GM03348 (cell line): ENCODE results near the gene UBLCP1.
"Not testable (repeated sequence)": the region's sequence is repeated elsewhere in the genome, so short reads cannot be mapped to it uniquely, and the experiment has no call there.

ENCODE experiments used
- DNase-seq: peaks from one replicate; pipeline ENCODE4 v3.0.0; 2012; ENCODE audit warnings: low spot score

UBLCP1 gene

GRCh38 chr5:159249158-159249557 lies 13.9 kb upstream of the UBLCP1 start:
- DNase-seq, result no peak

GRCh38 chr5:159252195-159252594 lies 10.9 kb upstream of the UBLCP1 start:
- DNase-seq, result no peak

GRCh38 chr5:159257007-159257406 lies 6.1 kb upstream of the UBLCP1 start:
- DNase-seq, result no peak

GRCh38 chr5:159257629-159258283 lies 5.3 kb upstream of the UBLCP1 start:
- DNase-seq, result no peak

GRCh38 chr5:159258361-159258760 lies 4.7 kb upstream of the UBLCP1 start:
- DNase-seq, result no peak

GRCh38 chr5:159260212-159260611 lies 2.9 kb upstream of the UBLCP1 start:
- DNase-seq, result not testable (repeated sequence)

- DNase-seq, result peak; percentile 13
Measured at GRCh38 chr5:159262472-159262858, 625 bp upstream of the UBLCP1 start.

- DNase-seq, result no peak
Measured at GRCh38 chr5:159263569-159263905, 447 bp downstream of the UBLCP1 start.

GRCh38 chr5:159266764-159267163 lies 3.7 kb downstream of the UBLCP1 start:
- not testable (repeated sequence) for DNase-seq

GRCh38 chr5:159269723-159270122 lies 6.6 kb downstream of the UBLCP1 start:
- DNase-seq, result no peak

GRCh38 chr5:159273923-159274322 lies 10.8 kb downstream of the UBLCP1 start:
- DNase-seq, result no peak

GRCh38 chr5:159274676-159275075 lies 11.6 kb downstream of the UBLCP1 start:
- no peak for DNase-seq

GRCh38 chr5:159286420-159287035 lies 23.4 kb downstream of the UBLCP1 start:
- DNase-seq, result peak; percentile 42

GRCh38 chr5:159290741-159291140 lies 27.7 kb downstream of the UBLCP1 start:
- no peak for DNase-seq

- DNase-seq, result no peak
Measured at GRCh38 chr5:159294921-159295320, 31.8 kb downstream of the UBLCP1 start.

GRCh38 chr5:159297300-159297699 lies 34.2 kb downstream of the UBLCP1 start:
- not testable (repeated sequence) for DNase-seq

GRCh38 chr5:159301466-159301865 lies 38.4 kb downstream of the UBLCP1 start:
- DNase-seq, result no peak

GRCh38 chr5:159301929-159302860 lies 39.1 kb downstream of the UBLCP1 start:
- DNase-seq, result not testable (repeated sequence)

GRCh38 chr5:159303286-159303685 lies 40.2 kb downstream of the UBLCP1 start:
- DNase-seq, result no peak

- no peak for DNase-seq
Measured at GRCh38 chr5:159304961-159305595, 42.0 kb downstream of the UBLCP1 start.

- DNase-seq, result no peak
Measured at GRCh38 chr5:159309689-159310433, 46.8 kb downstream of the UBLCP1 start.

GRCh38 chr5:159310511-159310910 lies 47.4 kb downstream of the UBLCP1 start:
- DNase-seq, result peak; percentile 13
